Measurements from ENCODE around the gene DGLUCY.

DGLUCY gene

DNA sequence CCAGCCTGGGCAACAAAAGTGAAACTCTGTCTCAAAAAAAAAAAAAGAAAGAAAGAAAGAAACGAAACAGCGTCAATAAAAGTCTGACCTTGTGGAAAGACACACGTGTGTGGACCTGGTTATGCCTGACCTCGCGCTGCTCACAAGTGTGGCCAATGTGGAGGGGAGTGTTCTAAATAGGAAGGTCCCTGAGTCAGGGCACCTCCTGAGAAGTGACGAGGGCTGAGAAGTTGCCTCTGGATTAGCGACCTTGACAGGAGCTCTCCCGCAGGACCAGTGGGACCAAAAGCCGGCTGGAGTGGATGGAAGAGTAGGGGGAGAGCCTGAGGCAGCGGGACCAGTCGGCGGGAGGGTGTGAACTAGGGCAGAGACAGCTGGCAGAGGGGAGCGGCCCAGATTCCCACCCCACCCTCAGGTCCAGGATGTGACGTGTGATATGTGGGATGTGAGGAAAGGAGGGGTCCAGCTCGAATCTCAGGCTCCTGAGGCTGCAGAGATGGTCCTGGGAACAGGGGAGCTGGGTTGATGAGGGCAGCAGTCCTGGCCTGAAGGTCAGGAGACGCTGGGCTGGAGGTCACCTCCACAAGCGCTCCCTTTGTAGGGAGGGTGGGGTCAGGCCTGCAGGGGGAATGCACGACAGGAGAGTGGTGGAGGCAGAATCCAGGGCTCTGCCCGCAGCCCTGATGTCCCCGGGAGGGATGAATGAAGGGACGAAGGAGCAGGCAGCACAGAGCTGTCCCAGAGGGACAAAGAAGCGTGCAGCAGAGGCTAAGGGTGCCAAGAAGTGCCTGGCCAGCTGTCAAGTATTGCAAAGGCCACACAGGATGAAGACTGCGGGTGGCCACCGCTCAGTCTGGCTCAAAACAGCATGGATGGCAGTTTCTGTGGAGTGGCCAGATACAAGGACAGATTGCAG lies 155.5 kb downstream of the DGLUCY start (continued):
- TF ChIP-seq, protein P1, sequence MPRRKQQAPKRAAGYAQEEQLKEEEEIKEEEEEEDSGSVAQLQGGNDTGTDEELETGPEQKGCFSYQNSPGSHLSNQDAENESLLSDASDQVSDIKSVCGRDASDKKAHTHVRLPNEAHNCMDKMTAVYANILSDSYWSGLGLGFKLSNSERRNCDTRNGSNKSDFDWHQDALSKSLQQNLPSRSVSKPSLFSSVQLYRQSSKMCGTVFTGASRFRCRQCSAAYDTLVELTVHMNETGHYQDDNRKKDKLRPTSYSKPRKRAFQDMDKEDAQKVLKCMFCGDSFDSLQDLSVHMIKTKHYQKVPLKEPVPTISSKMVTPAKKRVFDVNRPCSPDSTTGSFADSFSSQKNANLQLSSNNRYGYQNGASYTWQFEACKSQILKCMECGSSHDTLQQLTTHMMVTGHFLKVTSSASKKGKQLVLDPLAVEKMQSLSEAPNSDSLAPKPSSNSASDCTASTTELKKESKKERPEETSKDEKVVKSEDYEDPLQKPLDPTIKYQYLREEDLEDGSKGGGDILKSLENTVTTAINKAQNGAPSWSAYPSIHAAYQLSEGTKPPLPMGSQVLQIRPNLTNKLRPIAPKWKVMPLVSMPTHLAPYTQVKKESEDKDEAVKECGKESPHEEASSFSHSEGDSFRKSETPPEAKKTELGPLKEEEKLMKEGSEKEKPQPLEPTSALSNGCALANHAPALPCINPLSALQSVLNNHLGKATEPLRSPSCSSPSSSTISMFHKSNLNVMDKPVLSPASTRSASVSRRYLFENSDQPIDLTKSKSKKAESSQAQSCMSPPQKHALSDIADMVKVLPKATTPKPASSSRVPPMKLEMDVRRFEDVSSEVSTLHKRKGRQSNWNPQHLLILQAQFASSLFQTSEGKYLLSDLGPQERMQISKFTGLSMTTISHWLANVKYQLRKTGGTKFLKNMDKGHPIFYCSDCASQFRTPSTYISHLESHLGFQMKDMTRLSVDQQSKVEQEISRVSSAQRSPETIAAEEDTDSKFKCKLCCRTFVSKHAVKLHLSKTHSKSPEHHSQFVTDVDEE (CRISPR knock-in tag; IDR thresholded peaks at IDR 0.05): no peak
- TF ChIP-seq SNAI2 (CRISPR knock-in tag; IDR thresholded peaks at IDR 0.05) (no peak), ZNF8 (CRISPR knock-in tag; IDR thresholded peaks at IDR 0.05) (no peak)

DNA sequence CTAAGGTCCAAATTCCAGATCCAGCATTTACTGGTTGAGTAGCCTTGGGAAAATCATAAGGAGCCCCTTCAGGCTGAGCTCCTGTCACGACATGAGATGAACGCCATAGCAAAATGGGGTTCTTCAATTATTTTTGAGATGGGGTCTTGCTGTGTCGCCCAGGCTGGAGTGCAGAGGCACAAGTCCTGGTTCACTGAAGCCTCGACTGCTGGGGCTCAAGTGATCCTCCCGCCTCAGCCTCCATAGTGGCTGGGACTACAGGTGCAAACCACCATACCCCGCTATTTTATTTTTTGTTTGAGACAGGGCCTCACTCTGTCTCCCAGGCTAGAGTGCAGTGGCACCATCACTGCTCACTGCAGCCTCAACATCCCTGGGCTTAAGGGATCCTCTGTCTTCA lies 156.3 kb downstream of the DGLUCY start:
- TF ChIP-seq PPARA (CRISPR knock-in tag; IDR thresholded peaks at IDR 0.05; ENCODE audit: borderline replicate concordance) (no peak), CSDC2 (CRISPR knock-in tag; IDR thresholded peaks at IDR 0.05) (no peak), ZC3H10 (CRISPR knock-in tag; IDR thresholded peaks at IDR 0.05) (no peak), OSR1 (CRISPR knock-in tag; IDR thresholded peaks at IDR 0.05) (no peak), ZNF70 (CRISPR knock-in tag; IDR thresholded peaks at IDR 0.05) (no peak), GLIS3 (CRISPR knock-in tag; IDR thresholded peaks at IDR 0.05) (no peak), RARB (CRISPR knock-in tag; IDR thresholded peaks at IDR 0.05) (no peak), TCF4 (CRISPR knock-in tag; IDR thresholded peaks at IDR 0.05; ENCODE audit: borderline replicate concordance) (no peak), ARNTL (CRISPR knock-in tag; IDR thresholded peaks at IDR 0.05; ENCODE audit: borderline replicate concordance, low read depth) (no peak), ESRRG (CRISPR knock-in tag; IDR thresholded peaks at IDR 0.05) (no peak), ZFP30 (CRISPR knock-in tag; IDR thresholded peaks at IDR 0.05) (no peak), BACH2 (CRISPR knock-in tag; IDR thresholded peaks at IDR 0.05; ENCODE audit: borderline replicate concordance) (no peak), ZNF565 (CRISPR knock-in tag; conservative IDR thresholded peaks at IDR 0.05; ENCODE audit: low read depth) (no peak), ZNF8 (CRISPR knock-in tag; IDR thresholded peaks at IDR 0.05) (no peak), ISL1 (CRISPR knock-in tag; IDR thresholded peaks at IDR 0.05) (no peak)
- TF ChIP-seq, protein P2, sequence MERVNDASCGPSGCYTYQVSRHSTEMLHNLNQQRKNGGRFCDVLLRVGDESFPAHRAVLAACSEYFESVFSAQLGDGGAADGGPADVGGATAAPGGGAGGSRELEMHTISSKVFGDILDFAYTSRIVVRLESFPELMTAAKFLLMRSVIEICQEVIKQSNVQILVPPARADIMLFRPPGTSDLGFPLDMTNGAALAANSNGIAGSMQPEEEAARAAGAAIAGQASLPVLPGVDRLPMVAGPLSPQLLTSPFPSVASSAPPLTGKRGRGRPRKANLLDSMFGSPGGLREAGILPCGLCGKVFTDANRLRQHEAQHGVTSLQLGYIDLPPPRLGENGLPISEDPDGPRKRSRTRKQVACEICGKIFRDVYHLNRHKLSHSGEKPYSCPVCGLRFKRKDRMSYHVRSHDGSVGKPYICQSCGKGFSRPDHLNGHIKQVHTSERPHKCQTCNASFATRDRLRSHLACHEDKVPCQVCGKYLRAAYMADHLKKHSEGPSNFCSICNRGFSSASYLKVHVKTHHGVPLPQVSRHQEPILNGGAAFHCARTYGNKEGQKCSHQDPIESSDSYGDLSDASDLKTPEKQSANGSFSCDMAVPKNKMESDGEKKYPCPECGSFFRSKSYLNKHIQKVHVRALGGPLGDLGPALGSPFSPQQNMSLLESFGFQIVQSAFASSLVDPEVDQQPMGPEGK (CRISPR knock-in tag; IDR thresholded peaks at IDR 0.05; ENCODE audit: borderline replicate concordance): no peak
- TF ChIP-seq, protein P3, sequence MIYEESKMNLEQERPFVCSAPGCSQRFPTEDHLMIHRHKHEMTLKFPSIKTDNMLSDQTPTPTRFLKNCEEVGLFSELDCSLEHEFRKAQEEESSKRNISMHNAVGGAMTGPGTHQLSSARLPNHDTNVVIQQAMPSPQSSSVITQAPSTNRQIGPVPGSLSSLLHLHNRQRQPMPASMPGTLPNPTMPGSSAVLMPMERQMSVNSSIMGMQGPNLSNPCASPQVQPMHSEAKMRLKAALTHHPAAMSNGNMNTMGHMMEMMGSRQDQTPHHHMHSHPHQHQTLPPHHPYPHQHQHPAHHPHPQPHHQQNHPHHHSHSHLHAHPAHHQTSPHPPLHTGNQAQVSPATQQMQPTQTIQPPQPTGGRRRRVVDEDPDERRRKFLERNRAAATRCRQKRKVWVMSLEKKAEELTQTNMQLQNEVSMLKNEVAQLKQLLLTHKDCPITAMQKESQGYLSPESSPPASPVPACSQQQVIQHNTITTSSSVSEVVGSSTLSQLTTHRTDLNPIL (CRISPR knock-in tag; IDR thresholded peaks at IDR 0.05; ENCODE audit: low read depth): no peak
- TF ChIP-seq, protein P4, sequence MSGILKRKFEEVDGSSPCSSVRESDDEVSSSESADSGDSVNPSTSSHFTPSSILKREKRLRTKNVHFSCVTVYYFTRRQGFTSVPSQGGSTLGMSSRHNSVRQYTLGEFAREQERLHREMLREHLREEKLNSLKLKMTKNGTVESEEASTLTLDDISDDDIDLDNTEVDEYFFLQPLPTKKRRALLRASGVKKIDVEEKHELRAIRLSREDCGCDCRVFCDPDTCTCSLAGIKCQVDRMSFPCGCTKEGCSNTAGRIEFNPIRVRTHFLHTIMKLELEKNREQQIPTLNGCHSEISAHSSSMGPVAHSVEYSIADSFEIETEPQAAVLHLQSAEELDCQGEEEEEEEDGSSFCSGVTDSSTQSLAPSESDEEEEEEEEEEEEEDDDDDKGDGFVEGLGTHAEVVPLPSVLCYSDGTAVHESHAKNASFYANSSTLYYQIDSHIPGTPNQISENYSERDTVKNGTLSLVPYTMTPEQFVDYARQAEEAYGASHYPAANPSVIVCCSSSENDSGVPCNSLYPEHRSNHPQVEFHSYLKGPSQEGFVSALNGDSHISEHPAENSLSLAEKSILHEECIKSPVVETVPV (CRISPR knock-in tag; IDR thresholded peaks at IDR 0.05): no peak
- TF ChIP-seq, protein P5, sequence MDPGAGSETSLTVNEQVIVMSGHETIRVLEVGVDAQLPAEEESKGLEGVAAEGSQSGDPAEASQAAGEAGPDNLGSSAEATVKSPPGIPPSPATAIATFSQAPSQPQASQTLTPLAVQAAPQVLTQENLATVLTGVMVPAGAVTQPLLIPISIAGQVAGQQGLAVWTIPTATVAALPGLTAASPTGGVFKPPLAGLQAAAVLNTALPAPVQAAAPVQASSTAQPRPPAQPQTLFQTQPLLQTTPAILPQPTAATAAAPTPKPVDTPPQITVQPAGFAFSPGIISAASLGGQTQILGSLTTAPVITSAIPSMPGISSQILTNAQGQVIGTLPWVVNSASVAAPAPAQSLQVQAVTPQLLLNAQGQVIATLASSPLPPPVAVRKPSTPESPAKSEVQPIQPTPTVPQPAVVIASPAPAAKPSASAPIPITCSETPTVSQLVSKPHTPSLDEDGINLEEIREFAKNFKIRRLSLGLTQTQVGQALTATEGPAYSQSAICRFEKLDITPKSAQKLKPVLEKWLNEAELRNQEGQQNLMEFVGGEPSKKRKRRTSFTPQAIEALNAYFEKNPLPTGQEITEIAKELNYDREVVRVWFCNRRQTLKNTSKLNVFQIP (CRISPR knock-in tag; IDR thresholded peaks at IDR 0.05; ENCODE audit: borderline replicate concordance, low read depth): no peak
- no peak for ATAC-seq

DNA sequence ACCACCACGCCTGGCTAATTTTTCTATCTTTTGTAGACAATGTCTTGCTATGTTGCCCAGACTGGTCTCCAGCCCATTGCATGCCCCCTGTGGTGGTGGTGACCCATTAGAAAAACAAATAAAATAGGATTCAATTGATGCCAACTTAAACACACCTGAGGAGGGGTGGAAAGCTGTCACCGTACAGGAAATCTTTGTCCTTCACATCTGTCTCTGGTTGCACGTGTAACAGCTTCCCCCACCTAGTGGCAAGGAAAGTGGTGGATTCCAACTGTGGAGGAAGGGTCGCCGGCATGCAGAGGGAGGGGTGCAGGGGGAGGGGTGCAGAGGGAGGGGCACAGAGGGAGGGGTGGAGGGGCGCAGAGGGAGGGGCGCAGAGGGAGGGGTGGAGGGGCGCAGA lies 156.7 kb downstream of the DGLUCY start:
- no peak for ATAC-seq
- TF ChIP-seq ZNF70 (CRISPR knock-in tag; IDR thresholded peaks at IDR 0.05) (no peak), ZC3H10 (CRISPR knock-in tag; IDR thresholded peaks at IDR 0.05) (no peak), SNAI2 (CRISPR knock-in tag; IDR thresholded peaks at IDR 0.05) (no peak), ISL1 (CRISPR knock-in tag; IDR thresholded peaks at IDR 0.05) (no peak), ZFP30 (CRISPR knock-in tag; IDR thresholded peaks at IDR 0.05) (no peak), ARNTL (CRISPR knock-in tag; IDR thresholded peaks at IDR 0.05; ENCODE audit: borderline replicate concordance, low read depth) (no peak), OSR1 (CRISPR knock-in tag; IDR thresholded peaks at IDR 0.05) (no peak), BACH2 (CRISPR knock-in tag; IDR thresholded peaks at IDR 0.05; ENCODE audit: borderline replicate concordance) (no peak)
- TF ChIP-seq, protein P3 (CRISPR knock-in tag; IDR thresholded peaks at IDR 0.05; ENCODE audit: low read depth): no peak
- TF ChIP-seq, protein P4 (CRISPR knock-in tag; IDR thresholded peaks at IDR 0.05): no peak

Measured in SK-N-SH treated with all-trans-retinoic acid at 6 μM for 48 hours (cell line).